IMR-90 (cell line): Measurements from ENCODE around the gene DPH3. TPM values are rescaled to one million over a fixed set of nuclear protein-coding genes. Genes with fewer than 3 reads are reported as not detected.

Source experiments
- ATAC-seq: fragments of 200-7000 bp; cut with Tn5 transposase; 2 replicates; pipeline ENCODE4 v1.9.1; 2020; ENCODE audit warnings: low read depth, mild to moderate bottlenecking, moderate library complexity
- Bru-seq: library from RNA; stranded (reverse); fragments of 400-500 nt; gene quantifications from one replicate; lab custom pipeline; 2021; lab: Mats Ljungman, UMichigan
- BruChase-seq, 2 experiments: library from RNA; stranded (reverse); fragments of 400-500 nt; gene quantifications; one replicate each; lab custom pipeline; 2021; lab: Mats Ljungman, UMichigan
- BruUV-seq: library from RNA; stranded (reverse); fragments of 400-500 nt; replicated peaks from 2 replicates; lab custom pipeline; 2021; lab: Mats Ljungman, UMichigan
- CTCF ChIA-PET: fragments of 300-600 bp; formaldehyde crosslinking; extraction: SDS; loops from one replicate; lab custom pipeline; 2021; ENCODE audit warnings: antibody characterized with exemption; lab: Yijun Ruan, JAX
- POLR2A ChIA-PET: fragments of 300-600 bp; sonication (Branson Sonifier 250); formaldehyde crosslinking; loops from one replicate; lab custom pipeline; 2022; ENCODE audit warnings: antibody characterized with exemption; ENCODE audit not compliant: unreplicated experiment; lab: Charles Lee
- DNase-seq: peaks from one replicate; pipeline ENCODE4 v3.0.0; 2013
- H2AFZ ChIP-seq: replicated peaks from 2 replicates; pipeline ENCODE3; 2013; ENCODE audit warnings: low read length, mild to moderate bottlenecking; ENCODE audit not compliant: poor library complexity
- H2AK5ac ChIP-seq: 2 replicates; pipeline ENCODE4 v1.6.1; 2013; ENCODE audit warnings: low read depth, low read length, inconsistent platforms
- H2AK9ac ChIP-seq: replicated peaks from 2 replicates; pipeline ENCODE3; 2013; ENCODE audit warnings: mild to moderate bottlenecking, low read depth, low read length, moderate library complexity; ENCODE audit not compliant: poor library complexity
- H2BK120ac ChIP-seq: 2 replicates; pipeline ENCODE4 v1.6.1; 2013; ENCODE audit warnings: low read depth, low read length, inconsistent platforms
- H2BK15ac ChIP-seq: 3 replicates; pipeline ENCODE4 v1.6.1; 2013; ENCODE audit warnings: low read depth, low read length, inconsistent platforms
- H2BK20ac ChIP-seq: 2 replicates; pipeline ENCODE4 v1.6.1; 2013; ENCODE audit warnings: low read depth, mild to moderate bottlenecking, inconsistent platforms, low read length, moderate library complexity
- H2BK5ac ChIP-seq: 2 replicates; pipeline ENCODE4 v1.6.1; 2013; ENCODE audit warnings: mild to moderate bottlenecking, low read depth, low read length, inconsistent platforms; ENCODE audit not compliant: poor library complexity, severe bottlenecking
- H3K14ac ChIP-seq: replicated peaks from 2 replicates; pipeline ENCODE4 v1.6.1; 2013; ENCODE audit warnings: low read depth, low read length, inconsistent platforms
- H3K18ac ChIP-seq: 2 replicates; pipeline ENCODE4 v1.6.1; 2013; ENCODE audit warnings: low read depth, low read length, control low read depth
- H3K23ac ChIP-seq: 2 replicates; pipeline ENCODE4 v1.6.1; 2013; ENCODE audit warnings: low read depth, low read length, inconsistent platforms
- H3K27ac ChIP-seq: 2 replicates; pipeline ENCODE4 v1.5.1; 2013; ENCODE audit warnings: mild to moderate bottlenecking, control low read depth, low read length; ENCODE audit not compliant: insufficient read depth
- H3K27me3 ChIP-seq: 2 replicates; pipeline ENCODE4 v1.6.1; 2013; ENCODE audit warnings: low read length; ENCODE audit not compliant: control insufficient read depth, insufficient read depth
- H3K36me3 ChIP-seq: 2 replicates; pipeline ENCODE4 v1.6.1; 2013; ENCODE audit warnings: low read length, mixed read lengths; ENCODE audit not compliant: control insufficient read depth, insufficient read depth
- H3K4ac ChIP-seq: 2 replicates; pipeline ENCODE4 v1.6.1; 2013; ENCODE audit warnings: low read depth, low read length, inconsistent platforms
- H3K4me1 ChIP-seq: 2 replicates; pipeline ENCODE4 v1.6.1; 2013; ENCODE audit warnings: low read length, mixed read lengths; ENCODE audit not compliant: control insufficient read depth, insufficient read depth
- H3K4me2 ChIP-seq: 2 replicates; pipeline ENCODE4 v1.6.1; 2013; ENCODE audit warnings: low read depth, mild to moderate bottlenecking, control low read depth, low read length, moderate library complexity
- H3K4me3 ChIP-seq: 2 replicates; pipeline ENCODE4 v1.5.1; 2013; ENCODE audit warnings: low read depth, mild to moderate bottlenecking, control low read depth, low read length, moderate library complexity; ENCODE audit not compliant: insufficient read depth
- H3K56ac ChIP-seq: 2 replicates; pipeline ENCODE4 v1.6.1; 2013; ENCODE audit warnings: low read length, inconsistent platforms; ENCODE audit not compliant: insufficient read depth; ENCODE audit errors: extremely low read depth
- H3K79me1 ChIP-seq, 2 experiments: 2 replicates each; pipeline ENCODE4 v1.6.1; 2013; ENCODE audit warnings: low read length in 2 of 2, inconsistent platforms in 1 of 2, low read depth in 1 of 2
- H3K9ac ChIP-seq: 2 replicates; pipeline ENCODE4 v1.6.1; 2013; ENCODE audit warnings: low read depth, low read length, control low read depth
- H3K9me1 ChIP-seq: 2 replicates; pipeline ENCODE4 v1.6.1; 2013; ENCODE audit warnings: low read length, inconsistent platforms; ENCODE audit not compliant: insufficient read depth
- H3K9me3 ChIP-seq: 2 replicates; pipeline ENCODE4 v1.6.1; 2013; ENCODE audit warnings: low read length; ENCODE audit not compliant: control insufficient read depth, insufficient read depth
- H4K20me1 ChIP-seq: 2 replicates; pipeline ENCODE4 v1.6.1; 2013; ENCODE audit warnings: low read length, inconsistent platforms; ENCODE audit not compliant: insufficient read depth
- H4K5ac ChIP-seq: 2 replicates; pipeline ENCODE4 v1.6.1; 2013; ENCODE audit warnings: mild to moderate bottlenecking, low read depth, low read length, control low read depth
- H4K8ac ChIP-seq, 2 experiments: 2 replicates each; pipeline ENCODE4 v1.6.1; 2013; ENCODE audit warnings: low read depth in 2 of 2, low read length in 2 of 2, control low read depth in 1 of 2, inconsistent platforms in 1 of 2
- H4K91ac ChIP-seq: 2 replicates; pipeline ENCODE4 v1.6.1; 2013; ENCODE audit warnings: low read depth, low read length, inconsistent platforms; ENCODE audit not compliant: insufficient read depth
- CEBPB ChIP-seq: IDR thresholded peaks from 2 replicates; pipeline ENCODE4 v1.6.1; 2012; ENCODE audit warnings: low read depth, low read length, improper control_type of control experiment
- FOS ChIP-seq: fragments of 150-350 bp; IDR thresholded peaks from 2 replicates; pipeline ENCODE4 v1.6.1; 2016; ENCODE audit warnings: low read depth, low read length
- MAZ ChIP-seq: IDR thresholded peaks from 2 replicates; pipeline ENCODE4 v1.6.1; 2012; ENCODE audit warnings: low read depth, mild to moderate bottlenecking, low read length, improper control_type of control experiment, moderate library complexity, borderline replicate concordance
- MXI1 ChIP-seq: IDR thresholded peaks from 2 replicates; pipeline ENCODE4 v1.6.1; 2012; ENCODE audit warnings: low read depth, mild to moderate bottlenecking, low read length, moderate library complexity, borderline replicate concordance
- NFE2L2 ChIP-seq: fragments of 150-350 bp; IDR thresholded peaks from 2 replicates; pipeline ENCODE4 v1.6.1; 2016; ENCODE audit warnings: low read depth, mild to moderate bottlenecking, low read length
- POLR2A ChIP-seq: IDR thresholded peaks from 2 replicates; pipeline ENCODE4 v1.6.1; 2012; ENCODE audit warnings: mild to moderate bottlenecking, low read depth, low read length
- SMC3 ChIP-seq: fragments of 150-350 bp; IDR thresholded peaks from 2 replicates; pipeline ENCODE4 v1.6.1; 2016; ENCODE audit warnings: low read depth, mild to moderate bottlenecking, antibody characterized with exemption, low read length, moderate library complexity
- WGBS, 2 experiments: methylation state at CpG; one replicate each; pipeline versions ENCODE4 v1.1.5 to v1.1.7; 2013; ENCODE audit warnings: missing lambda C conversion rate in 2 of 2; ENCODE audit not compliant: insufficient read length in 1 of 2; ENCODE audit errors: extremely low coverage in 2 of 2; 5-methylcytosine and 5-hydroxymethylcytosine counted together
- dilution Hi-C: fragments of 300-500 bp; cut with HindIII; formaldehyde crosslinking; loops from one replicate; pipeline ENCODE4 v1.14.3; 2018; ENCODE audit warnings: low sequenced_read_pairs; ENCODE audit not compliant: unreplicated experiment
- in situ Hi-C: fragments of 300-500 bp; cut with MboI; formaldehyde crosslinking; loops from 3 replicates; pipeline ENCODE4 v1.14.3; 2019; ENCODE audit warnings: low sequenced_read_pairs, inconsistent platforms, mixed read lengths
- intact Hi-C: fragments of 100-400 bp; cut with micrococcal nuclease; formaldehyde crosslinking; loops from 2 replicates; pipeline ENCODE4 v1.10.0; 2022
- long read RNA-seq: library from polyadenylated mRNA; unstranded; transcript quantifications from one replicate; pipeline ENCODE4 v2.0.0, GENCODE V29; 2021; ENCODE audit not compliant: unreplicated experiment
- polyA plus RNA-seq, 3 experiments: library from polyadenylated mRNA; depleted of rRNA; stranded (reverse); fragments of >200 nt; gene quantifications; 2 replicates each; pipeline ENCODE4 v1.2.3, GENCODE V29; 2012; ENCODE audit warnings: low replicate concordance in 1 of 3
- total RNA-seq: library from RNA; depleted of rRNA; stranded (reverse); fragments of >200 nt; gene quantifications from 2 replicates; pipeline ENCODE4 v1.2.3, GENCODE V29; 2012; rRNA removed
- TF ChIP-seq, protein P1 (sequence below): fragments of 150-350 bp; IDR thresholded peaks from 2 replicates; pipeline ENCODE4 v1.6.1; 2016; ENCODE audit warnings: low read depth, mild to moderate bottlenecking, low read length, moderate library complexity, borderline replicate concordance
- TF ChIP-seq, protein P2 (sequence below): conservative IDR thresholded peaks from 2 replicates; pipeline ENCODE4 v1.5.1; 2012; ENCODE audit warnings: mild to moderate bottlenecking, low read depth, low read length, improper control_type of control experiment

The DPH3 gene
- total RNA-seq, result 32.1 and 34.4 TPM in 2 replicates
- 11.4 and 12.9 TPM in 2 replicates for polyA plus RNA-seq (2012; rRNA removed)
- 3.8 and 5.9 TPM in 2 replicates for polyA plus RNA-seq (2012; cell fraction: cytosol; rRNA removed)
- 0.71 and 4.2 TPM in 2 replicates for polyA plus RNA-seq (2012; cell fraction: nucleus; rRNA removed; ENCODE audit: low replicate concordance)
- percentile 81 among the genes with signal in this experiment for Bru-seq, nascent RNA
- percentile 90 among the genes with signal in this experiment for BruChase-seq, experiment 1, labeled RNA remaining after a 6-hour chase
- percentile 89 among the genes with signal in this experiment for BruChase-seq, experiment 2, labeled RNA remaining after a 2-hour chase
- long read RNA-seq, transcript DPH3-204 (3 exons, 3,131 nt), result major isoform, 58 of 89 reads
- long read RNA-seq, transcript DPH3-202 (2 exons, 3,052 nt), result minor isoform, 25 of 89 reads
- long read RNA-seq, partial matches to known transcripts, result 1 of 89 reads
- long read RNA-seq, other reads (novel, unspliced or antisense), result 5 of 89 reads

DNA sequence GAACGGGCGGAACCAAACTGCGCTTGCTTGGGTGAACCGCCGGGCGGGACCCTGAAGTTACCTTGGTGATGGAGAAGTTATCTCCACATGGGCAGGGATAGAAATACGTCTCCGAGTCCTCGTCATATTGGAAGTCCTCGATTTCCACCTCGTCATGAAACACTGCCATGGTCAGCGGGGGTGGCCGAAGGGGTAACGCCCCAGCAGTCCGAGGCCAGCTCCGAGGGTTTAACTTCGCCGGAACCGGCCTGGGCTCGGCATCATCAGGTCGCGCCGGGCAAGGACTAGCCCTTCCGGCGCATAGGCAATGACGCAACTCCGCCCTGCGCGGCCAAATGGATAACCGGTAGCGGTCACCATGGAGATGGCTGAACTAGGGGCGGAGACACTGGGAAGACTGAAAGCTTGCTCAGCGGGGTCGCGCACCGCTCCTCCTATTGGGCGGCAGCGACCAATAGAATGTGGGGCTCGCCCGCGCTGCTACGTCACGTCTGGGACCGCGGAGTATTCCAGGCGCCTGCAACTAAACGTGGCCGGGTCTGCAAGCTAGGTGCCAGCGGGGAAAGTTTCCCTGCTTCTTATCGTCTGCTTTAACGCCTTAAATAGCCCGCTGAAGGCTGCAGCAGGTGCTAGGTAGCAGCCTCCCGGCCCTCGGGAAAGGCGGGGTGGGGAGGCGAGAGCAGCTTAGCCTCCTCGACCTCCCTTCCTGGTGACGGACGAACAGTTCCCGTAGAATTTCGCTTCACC lies at the start of gene DPH3, which contains the start of gene OXNAD1:
Gene DPH3, minus strand, starts transcription at position 236 of the 747 bp plus-strand sequence. Its CDS starts 67 bp downstream, at position 169.
Gene OXNAD1, plus strand, starts transcription at position 505 of the 747 bp plus-strand sequence. CDS start 5,741 bp downstream, outside the sequence.
- Histone ChIP-seq H3K9ac (peak within 1 kb of the TSS; percentile 78), H3K4me3 (peak within 1 kb of the TSS; percentile 81), H3K56ac (peak within 1 kb of the TSS; percentile 74), H3K4ac (peak within 1 kb of the TSS; percentile 92), H2BK15ac (peak within 1 kb of the TSS; percentile 67; the same call in 1 of the 3 replicates), H2AFZ (peak within 1 kb of the TSS; percentile 98), H3K36me3 (no peaks in the 10 kb centered on the region), H3K4me2 (peak within 1 kb of the TSS; percentile 99), H3K9me3 (no peaks in the 10 kb centered on the region), H3K4me1 (no peaks in the 10 kb centered on the region), H2BK120ac (peak within 1 kb of the TSS; percentile 83), H2AK5ac (peak within 1 kb of the TSS; percentile 74), H4K5ac (peak within 1 kb of the TSS; percentile 61), H4K8ac (peak within 1 kb of the TSS; percentile 71 to 99), H3K23ac (peak within 1 kb of the TSS; percentile 94), H2BK5ac (peak within 1 kb of the TSS; percentile 62), H3K18ac (no peak within 1 kb of the TSS), H3K27ac (peak within 1 kb of the TSS; percentile 72), H3K9me1 (peaks cover 3% of the 10 kb centered on the region; the same call in 1 of the 2 replicates), H4K91ac (peak within 1 kb of the TSS; percentile 78), H3K79me1 (peaks cover 42 to 47% of the 10 kb centered on the region in 2 experiments), H3K14ac (peak within 1 kb of the TSS; percentile 92), H3K27me3 (no peaks in the 10 kb centered on the region), H4K20me1 (no peaks in the 10 kb centered on the region), H2AK9ac (peak within 1 kb of the TSS; percentile 98), H2BK20ac (peak within 1 kb of the TSS; percentile 36; the same call in 1 of the 2 replicates)
- intact Hi-C loops (no loop called here), in situ Hi-C loops (no loop called here), dilution Hi-C loops (no loop called here)
- CTCF ChIA-PET, result interaction anchor here (0.5 kb wide), 1 partner anchor 127 kb away, joined by 4 read pairs; no protein-coding TSS in a partner anchor
- no TSS peak for BruUV-seq
- ATAC-seq, result peak; percentile 98
- peak; percentile 100 for DNase-seq
- POLR2A ChIA-PET, result interaction anchor here (0.5 kb wide), 1 partner anchor 382 kb away, joined by 3 read pairs; no protein-coding TSS in a partner anchor
- WGBS, 2 experiments, result 1% methylated on average over 44 of the region's 61 CpGs; no CpG with 5 or more reads in 1 of the 2 experiments
- TF ChIP-seq MAZ (peak; percentile 35; the same call in 1 of the 2 replicates), FOS (peak; percentile 61; the same call in 1 of the 2 replicates), POLR2A (peak; percentile 87), MXI1 (peak; percentile 93), SMC3 (no peak), NFE2L2 (0 out of 2 replicates have a peak, but pooled peaks have one; percentile 17), CEBPB (peak; percentile 94)
- TF ChIP-seq, protein P1, sequence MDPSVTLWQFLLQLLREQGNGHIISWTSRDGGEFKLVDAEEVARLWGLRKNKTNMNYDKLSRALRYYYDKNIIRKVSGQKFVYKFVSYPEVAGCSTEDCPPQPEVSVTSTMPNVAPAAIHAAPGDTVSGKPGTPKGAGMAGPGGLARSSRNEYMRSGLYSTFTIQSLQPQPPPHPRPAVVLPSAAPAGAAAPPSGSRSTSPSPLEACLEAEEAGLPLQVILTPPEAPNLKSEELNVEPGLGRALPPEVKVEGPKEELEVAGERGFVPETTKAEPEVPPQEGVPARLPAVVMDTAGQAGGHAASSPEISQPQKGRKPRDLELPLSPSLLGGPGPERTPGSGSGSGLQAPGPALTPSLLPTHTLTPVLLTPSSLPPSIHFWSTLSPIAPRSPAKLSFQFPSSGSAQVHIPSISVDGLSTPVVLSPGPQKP, result peak; percentile 84; the same call in 1 of the 2 replicates
- TF ChIP-seq, protein P2, sequence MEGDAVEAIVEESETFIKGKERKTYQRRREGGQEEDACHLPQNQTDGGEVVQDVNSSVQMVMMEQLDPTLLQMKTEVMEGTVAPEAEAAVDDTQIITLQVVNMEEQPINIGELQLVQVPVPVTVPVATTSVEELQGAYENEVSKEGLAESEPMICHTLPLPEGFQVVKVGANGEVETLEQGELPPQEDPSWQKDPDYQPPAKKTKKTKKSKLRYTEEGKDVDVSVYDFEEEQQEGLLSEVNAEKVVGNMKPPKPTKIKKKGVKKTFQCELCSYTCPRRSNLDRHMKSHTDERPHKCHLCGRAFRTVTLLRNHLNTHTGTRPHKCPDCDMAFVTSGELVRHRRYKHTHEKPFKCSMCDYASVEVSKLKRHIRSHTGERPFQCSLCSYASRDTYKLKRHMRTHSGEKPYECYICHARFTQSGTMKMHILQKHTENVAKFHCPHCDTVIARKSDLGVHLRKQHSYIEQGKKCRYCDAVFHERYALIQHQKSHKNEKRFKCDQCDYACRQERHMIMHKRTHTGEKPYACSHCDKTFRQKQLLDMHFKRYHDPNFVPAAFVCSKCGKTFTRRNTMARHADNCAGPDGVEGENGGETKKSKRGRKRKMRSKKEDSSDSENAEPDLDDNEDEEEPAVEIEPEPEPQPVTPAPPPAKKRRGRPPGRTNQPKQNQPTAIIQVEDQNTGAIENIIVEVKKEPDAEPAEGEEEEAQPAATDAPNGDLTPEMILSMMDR, result no peak
